Karpas-422 (cell line): Measurements from ENCODE around the gene FUT3. TPM values are rescaled to one million over a fixed set of nuclear protein-coding genes. Genes with fewer than 3 reads are reported as not detected.
A peak's percentile ranks its signal among the peaks of the same experiment; 100 is the strongest.

Experiments used
- DNase-seq: peaks from one replicate; pipeline ENCODE4 v3.0.0-alpha.2; 2015
- H2AFZ ChIP-seq: fragments of 200-600 bp; sonication (generic); 2 replicates; pipeline ENCODE4 v1.6.1; 2014; ENCODE audit warnings: antibody characterized with exemption, low read length, mixed read lengths
- H3K27ac ChIP-seq: fragments of 200-600 bp; sonication (generic); 2 replicates; pipeline ENCODE4 v1.5.1; 2014; ENCODE audit warnings: mild to moderate bottlenecking, low read length, moderate library complexity
- H3K27me3 ChIP-seq: fragments of 200-600 bp; sonication (generic); 2 replicates; pipeline ENCODE4 v1.6.1; 2014; ENCODE audit warnings: low read length, mixed read lengths
- H3K36me3 ChIP-seq: fragments of 200-600 bp; sonication (generic); 2 replicates; pipeline ENCODE4 v1.6.1; 2014; ENCODE audit warnings: low read length, mixed read lengths; ENCODE audit not compliant: insufficient read depth
- H3K4me1 ChIP-seq: fragments of 200-600 bp; sonication (generic); 2 replicates; pipeline ENCODE4 v1.6.1; 2014; ENCODE audit warnings: mild to moderate bottlenecking, low read length, mixed read lengths
- H3K4me2 ChIP-seq: fragments of 200-600 bp; sonication (generic); 2 replicates; pipeline ENCODE4 v1.6.1; 2014; ENCODE audit warnings: low read length, low read depth, mild to moderate bottlenecking; ENCODE audit not compliant: poor library complexity, severe bottlenecking
- H3K4me3 ChIP-seq: fragments of 200-600 bp; sonication (generic); 2 replicates; pipeline ENCODE4 v1.5.1; 2014; ENCODE audit warnings: mild to moderate bottlenecking, antibody characterized with exemption, low read length, mixed read lengths
- H3K79me2 ChIP-seq: fragments of 200-600 bp; sonication (generic); 2 replicates; pipeline ENCODE4 v1.6.1; 2014; ENCODE audit warnings: mild to moderate bottlenecking, low read length, mixed read lengths
- H3K9ac ChIP-seq: fragments of 200-600 bp; sonication (generic); 2 replicates; pipeline ENCODE4 v1.6.0; 2014; ENCODE audit warnings: low read length
- H3K9me2 ChIP-seq: fragments of 200-600 bp; sonication (generic), shearing (Covaris generic); replicated peaks from 2 replicates; pipeline ENCODE4 v1.6.0; 2014; ENCODE audit warnings: mild to moderate bottlenecking, low read length, moderate library complexity; ENCODE audit not compliant: insufficient read depth
- H3K9me3 ChIP-seq: fragments of 300-700, 200-600 bp; sonication (generic); 2 replicates; pipeline ENCODE4 v1.6.1; 2014; ENCODE audit warnings: low read length, mixed read lengths
- H4K20me1 ChIP-seq: fragments of 200-600 bp; sonication (generic); 2 replicates; pipeline ENCODE4 v1.6.1; 2014; ENCODE audit warnings: mild to moderate bottlenecking, antibody characterized with exemption, low read length, low read depth; ENCODE audit not compliant: insufficient read depth
- total RNA-seq: library from RNA; depleted of rRNA; stranded (reverse); fragments of >200 nt; shearing (Covaris generic); gene quantifications from 2 replicates; pipeline ENCODE4 v1.2.3, GENCODE V29; 2014; ENCODE audit warnings: low replicate concordance

FUT3 gene
- total RNA-seq, 1 experiment from 2014 or later: not detected

DNA sequence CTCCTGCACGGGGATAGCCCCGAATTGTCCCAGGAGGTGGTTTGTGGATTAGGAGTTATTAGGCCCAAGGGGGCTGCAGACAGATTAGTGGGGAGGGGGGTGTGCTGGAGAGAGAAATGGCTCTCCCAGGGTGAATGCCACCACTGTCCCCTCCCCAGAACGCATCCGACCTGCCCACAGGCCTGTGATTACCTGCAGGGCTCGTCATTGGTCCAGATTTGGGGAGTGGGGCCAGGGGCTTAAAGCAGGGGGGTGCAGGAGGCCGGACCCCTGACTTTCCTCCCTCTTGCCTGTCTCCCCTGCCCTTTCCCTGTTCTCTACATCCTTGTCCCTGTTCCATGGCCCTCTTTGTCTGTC is 45.1 kb downstream of the FUT3 start:
- Histone ChIP-seq H2AFZ (no peak overlapping the region), H3K27me3 (no peaks in the 10 kb centered on the region), H3K79me2 (no peaks in the 10 kb centered on the region), H3K9ac (no peak overlapping the region), H3K4me2 (no peak overlapping the region), H3K4me3 (no peak overlapping the region), H3K9me2 (no peaks in the 10 kb centered on the region), H3K36me3 (no peaks in the 10 kb centered on the region), H3K27ac (no peak overlapping the region), H3K4me1 (peaks cover 10% of the 10 kb centered on the region), H4K20me1 (no peaks in the 10 kb centered on the region), H3K9me3 (no peaks in the 10 kb centered on the region)
- no peak for DNase-seq

DNA sequence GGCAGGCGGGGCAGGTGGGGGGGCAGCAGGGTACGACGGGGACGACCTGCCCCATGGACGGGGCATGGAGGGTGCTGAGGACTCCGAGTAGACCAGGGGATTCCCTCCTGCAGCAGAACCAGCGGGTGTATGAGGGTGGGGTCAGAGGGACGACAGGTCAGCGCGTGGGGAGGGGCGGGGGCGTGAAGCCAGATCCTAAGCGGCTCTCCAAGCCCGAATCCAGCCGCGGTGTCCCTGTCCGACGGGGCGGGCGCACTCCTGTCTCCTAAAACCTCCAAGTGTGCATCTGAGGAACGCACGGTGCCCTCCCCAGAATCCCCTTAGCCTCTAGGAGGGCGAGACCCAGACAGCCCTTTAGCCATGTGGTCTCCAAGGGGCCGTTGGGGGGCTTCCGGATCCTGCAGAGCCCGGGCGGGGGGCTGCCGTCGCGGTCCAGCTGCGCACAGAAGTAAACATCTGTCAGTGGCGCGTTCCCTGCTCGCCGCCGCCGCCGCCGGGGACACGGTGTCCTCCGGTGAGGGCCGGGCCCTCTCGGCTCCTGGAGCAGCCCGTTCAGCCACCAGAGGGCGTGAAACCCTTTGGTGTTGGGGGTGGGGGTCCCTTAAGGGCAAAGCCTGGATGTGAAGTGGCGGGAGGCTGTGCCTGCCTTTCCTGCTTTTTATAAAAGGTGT is 45.7 kb downstream of the FUT3 start:
- peak; percentile 76 for DNase-seq
- H3K4me3 ChIP-seq: no peak overlapping the region
- no peak overlapping the region for H2AFZ ChIP-seq
- H3K9ac ChIP-seq: no peak overlapping the region
- H3K27ac ChIP-seq: no peak overlapping the region
- no peaks in the 10 kb centered on the region for H3K36me3 ChIP-seq
- no peak overlapping the region for H3K4me2 ChIP-seq
- no peaks in the 10 kb centered on the region for H3K9me3 ChIP-seq
- H3K27me3 ChIP-seq: no peaks in the 10 kb centered on the region
- H3K79me2 ChIP-seq: no peaks in the 10 kb centered on the region
- peaks cover 10% of the 10 kb centered on the region for H3K4me1 ChIP-seq
- no peaks in the 10 kb centered on the region for H3K9me2 ChIP-seq
- no peaks in the 10 kb centered on the region for H4K20me1 ChIP-seq

DNA sequence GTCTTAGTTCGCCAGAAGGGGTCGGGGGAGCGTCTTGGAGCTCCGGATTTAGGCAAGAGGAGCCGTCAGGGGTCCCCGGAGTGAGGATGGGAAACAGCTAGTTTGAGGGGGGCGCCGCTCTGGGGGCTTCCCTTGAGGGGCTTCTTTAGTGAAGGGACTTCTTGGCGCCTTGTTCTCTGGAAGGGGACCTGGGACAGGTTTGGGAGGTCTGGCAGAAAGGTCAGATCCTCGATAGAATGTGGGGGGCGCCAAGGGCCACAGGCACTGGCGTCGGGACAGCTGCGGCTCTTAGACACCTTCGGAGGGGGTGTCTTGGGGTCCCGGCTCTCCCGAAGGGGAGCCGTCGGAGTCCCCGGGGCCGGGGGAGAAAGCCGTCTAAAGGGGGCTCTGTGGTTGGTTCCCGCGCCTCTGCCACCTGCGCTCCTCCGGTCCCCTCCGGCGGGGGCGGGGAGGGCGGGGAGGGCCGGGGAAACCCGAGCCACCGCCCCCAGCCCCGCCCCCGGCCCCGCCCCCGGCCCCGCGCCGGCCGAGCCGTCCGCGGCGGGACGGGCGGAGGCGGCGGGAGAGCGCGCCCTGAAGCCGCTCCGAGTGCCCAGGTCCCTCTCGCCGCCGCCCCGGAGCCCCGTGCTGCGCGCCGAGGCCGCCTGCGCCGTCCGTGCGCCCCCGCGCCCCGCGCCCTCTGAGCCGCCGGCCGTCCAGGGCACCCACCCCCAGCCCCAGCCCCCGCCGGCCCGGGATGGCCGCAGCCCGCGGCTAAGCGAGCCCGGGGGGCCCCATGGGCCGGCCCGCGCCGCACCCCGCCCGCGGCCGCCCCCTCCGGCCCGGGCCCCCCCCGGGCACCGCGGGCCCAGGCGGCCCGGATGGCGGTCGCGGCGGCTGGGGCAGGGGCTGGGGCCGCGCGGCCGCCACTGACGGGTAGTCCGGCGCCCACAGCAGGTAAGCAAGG is 46.5 kb downstream of the FUT3 start, which contains the start of gene NRTN:
NRTN (plus strand) TSS at position 552 of the 946 bp plus-strand sequence. CDS start 19,099 bp downstream, outside the sequence.
- Histone ChIP-seq H3K9me2 (no peaks in the 10 kb centered on the region), H3K27me3 (no peaks in the 10 kb centered on the region), H2AFZ (no peak within 1 kb of the TSS; the same call in 1 of the 2 replicates), H3K9ac (no peak within 1 kb of the TSS), H3K27ac (no peak within 1 kb of the TSS), H3K4me2 (peak within 1 kb of the TSS; percentile 38), H3K79me2 (no peaks in the 10 kb centered on the region), H3K4me3 (no peak within 1 kb of the TSS), H3K9me3 (no peaks in the 10 kb centered on the region), H3K4me1 (peaks cover 10% of the 10 kb centered on the region), H3K36me3 (no peaks in the 10 kb centered on the region), H4K20me1 (no peaks in the 10 kb centered on the region)
- DNase-seq: peak; percentile 54

DNA sequence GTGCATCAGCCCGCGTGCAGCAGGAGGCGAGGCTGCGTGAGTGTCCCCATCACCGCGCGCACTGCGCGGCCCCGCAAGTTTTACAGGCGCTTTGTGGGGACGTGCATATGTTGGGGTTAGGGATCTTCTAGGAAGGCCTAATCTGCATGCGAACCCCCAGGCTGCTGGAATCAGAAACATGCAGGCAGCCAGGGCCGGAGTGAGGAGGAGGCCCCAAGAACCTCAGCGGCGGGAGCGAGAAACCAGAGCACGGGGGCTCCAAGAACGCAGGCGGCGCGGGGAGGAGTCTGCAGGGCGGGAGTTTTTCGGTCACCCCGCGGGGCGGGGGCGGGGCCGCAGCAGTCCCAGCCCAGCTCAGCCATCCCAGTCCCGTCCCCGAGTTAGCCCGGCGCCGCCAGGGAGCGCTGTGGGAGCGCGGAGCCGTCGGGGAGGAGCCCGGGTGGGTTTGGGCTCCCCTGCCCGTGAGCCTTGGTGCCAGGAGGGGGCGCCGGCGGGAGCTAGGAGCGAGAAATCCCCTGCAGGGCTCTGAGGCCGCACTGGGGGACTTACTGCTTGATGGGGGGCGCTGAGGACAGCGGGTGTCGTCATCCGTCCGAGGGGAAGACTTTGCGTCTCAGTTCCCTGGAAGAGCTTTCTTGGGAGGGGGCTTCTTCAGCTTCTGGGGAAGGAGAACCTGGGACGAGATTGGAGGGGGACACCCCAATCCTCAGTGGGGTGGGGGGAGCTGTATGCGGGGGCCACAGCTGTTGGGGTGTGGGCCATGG is 47.3 kb downstream of the FUT3 start:
- H3K9me2 ChIP-seq: no peaks in the 10 kb centered on the region
- H3K4me3 ChIP-seq: no peak overlapping the region; the same call in 1 of the 2 replicates
- H4K20me1 ChIP-seq: no peaks in the 10 kb centered on the region
- H3K27ac ChIP-seq: no peak overlapping the region
- peak overlapping the region; percentile 38 for H3K4me2 ChIP-seq
- no peaks in the 10 kb centered on the region for H3K79me2 ChIP-seq
- H2AFZ ChIP-seq: peak overlapping the region; percentile 74; the same call in 1 of the 2 replicates
- DNase-seq: peak; percentile 98
- H3K9me3 ChIP-seq: no peaks in the 10 kb centered on the region
- no peaks in the 10 kb centered on the region for H3K36me3 ChIP-seq
- no peaks in the 10 kb centered on the region for H3K27me3 ChIP-seq
- H3K9ac ChIP-seq: no peak overlapping the region
- peaks cover 10% of the 10 kb centered on the region for H3K4me1 ChIP-seq

DNA sequence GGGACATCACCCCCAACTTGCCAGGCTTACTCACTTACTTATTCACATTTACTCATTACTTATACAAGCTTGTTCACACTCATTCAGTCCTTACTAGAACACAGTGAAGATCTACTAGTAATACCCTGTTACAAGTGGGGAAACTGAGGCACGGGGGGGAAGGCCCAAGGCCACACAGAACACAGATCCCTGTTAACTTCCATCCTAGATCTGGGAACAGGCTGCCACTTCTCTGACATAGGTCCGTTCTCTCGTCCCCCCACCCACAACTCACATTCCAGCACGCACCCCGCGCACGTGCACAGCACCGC is 47.9 kb downstream of the FUT3 start:
- DNase-seq: no peak
- Histone ChIP-seq H3K27ac (no peak overlapping the region), H3K4me2 (peak overlapping the region; percentile 38), H2AFZ (peak overlapping the region; percentile 74; the same call in 1 of the 2 replicates), H3K79me2 (no peaks in the 10 kb centered on the region), H3K4me1 (peaks cover 10% of the 10 kb centered on the region), H3K9me2 (no peaks in the 10 kb centered on the region), H3K27me3 (no peaks in the 10 kb centered on the region), H3K36me3 (no peaks in the 10 kb centered on the region), H3K9me3 (no peaks in the 10 kb centered on the region), H3K4me3 (no peak overlapping the region; the same call in 1 of the 2 replicates), H3K9ac (no peak overlapping the region), H4K20me1 (no peaks in the 10 kb centered on the region)

DNA sequence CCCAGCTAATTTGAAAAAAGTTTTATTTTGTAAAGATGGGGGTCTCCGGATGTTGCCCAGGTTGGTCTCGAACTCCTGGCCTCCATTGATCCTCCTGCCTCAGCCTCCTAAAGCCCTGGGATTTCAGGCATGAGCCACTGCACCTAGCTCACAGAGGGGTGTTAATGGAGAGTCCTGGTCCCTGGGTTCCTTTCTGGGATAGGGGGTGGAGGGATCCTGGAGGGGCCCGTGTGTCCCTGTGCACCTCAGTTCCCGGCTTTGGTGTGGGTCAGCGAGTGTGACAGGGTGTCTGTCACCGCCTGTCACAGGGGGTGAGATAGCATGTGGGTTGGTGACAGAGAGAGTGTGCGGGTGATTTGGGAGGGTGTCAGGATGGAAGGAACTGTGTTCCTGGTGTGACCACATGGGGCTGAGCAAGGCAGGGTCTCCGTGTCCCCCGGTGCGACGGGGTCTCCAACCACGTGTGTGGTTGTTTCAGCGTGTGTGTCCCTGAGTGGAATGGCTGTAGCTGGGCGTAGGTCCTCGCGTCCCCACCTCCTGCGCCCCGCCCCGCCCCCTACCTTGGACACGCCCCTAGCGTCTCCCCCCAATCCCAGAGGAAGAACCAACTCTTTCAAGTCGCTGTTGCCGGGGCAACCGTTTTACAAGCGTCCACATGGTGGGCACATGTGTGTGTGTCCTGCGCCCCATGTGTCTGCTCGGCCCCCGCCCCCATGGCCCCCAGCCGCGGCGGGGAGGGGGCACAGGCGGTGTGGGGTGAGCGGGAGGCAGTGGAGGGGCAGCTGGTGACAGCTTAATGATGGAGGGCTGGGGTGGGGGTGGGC is 49.2 kb downstream of the FUT3 start:
- Histone ChIP-seq H3K9me2 (no peaks in the 10 kb centered on the region), H3K4me2 (no peak overlapping the region), H3K36me3 (no peaks in the 10 kb centered on the region), H3K4me1 (peaks cover 10% of the 10 kb centered on the region), H3K79me2 (no peaks in the 10 kb centered on the region), H3K4me3 (no peak overlapping the region), H3K27me3 (no peaks in the 10 kb centered on the region), H3K9ac (no peak overlapping the region), H2AFZ (no peak overlapping the region), H3K27ac (no peak overlapping the region), H4K20me1 (no peaks in the 10 kb centered on the region), H3K9me3 (no peaks in the 10 kb centered on the region)
- DNase-seq: no peak

DNA sequence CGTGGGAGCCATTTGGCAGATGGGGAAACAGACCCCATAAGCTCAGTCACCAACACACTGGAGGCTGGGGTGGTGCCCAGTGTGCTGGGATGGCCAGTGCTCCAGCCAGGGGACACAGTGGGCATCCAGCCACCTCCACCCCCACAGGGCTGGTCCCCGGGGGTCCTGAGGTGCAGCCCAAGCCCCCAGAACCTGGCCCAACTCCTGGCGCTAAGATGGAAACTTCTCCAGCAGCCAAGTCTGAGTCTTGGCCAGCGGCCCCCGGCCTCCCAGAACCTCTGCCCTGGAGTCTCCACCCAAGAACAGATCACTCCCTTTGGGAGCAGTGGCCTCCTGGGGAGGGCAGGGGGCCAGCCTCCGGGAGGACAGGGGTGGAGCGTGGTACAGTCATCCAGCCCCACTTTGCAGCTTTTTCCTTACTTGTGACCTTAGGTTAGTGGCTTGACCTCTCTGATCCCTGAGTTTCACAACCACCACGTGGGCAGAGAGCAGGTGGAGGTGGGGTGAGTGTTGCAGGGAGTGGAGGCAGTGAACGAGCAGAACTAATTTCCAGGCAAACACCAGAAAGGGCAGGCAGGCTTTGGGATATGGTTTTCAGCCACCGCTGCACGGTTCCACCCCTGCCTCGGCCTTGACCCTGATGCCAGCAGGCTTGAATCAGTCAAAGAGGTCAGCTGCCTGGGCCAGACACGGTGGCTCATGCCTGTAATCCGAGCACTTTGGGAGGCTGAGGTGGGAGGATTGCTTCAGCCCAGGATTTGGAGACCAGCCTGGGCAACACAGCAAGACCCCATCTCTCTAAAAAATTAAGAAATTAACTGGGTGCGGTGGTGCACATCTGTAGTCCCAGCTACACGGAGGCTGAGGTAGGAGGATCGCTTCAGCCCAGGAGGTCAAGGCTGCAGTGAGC is 50.6 kb downstream of the FUT3 start:
- no peak overlapping the region for H3K27ac ChIP-seq
- H3K9me3 ChIP-seq: no peaks in the 10 kb centered on the region
- H3K79me2 ChIP-seq: no peaks in the 10 kb centered on the region
- H3K9me2 ChIP-seq: no peaks in the 10 kb centered on the region
- H3K36me3 ChIP-seq: no peaks in the 10 kb centered on the region
- no peak overlapping the region for H3K4me2 ChIP-seq
- peaks cover 10% of the 10 kb centered on the region for H3K4me1 ChIP-seq
- H3K4me3 ChIP-seq: no peak overlapping the region
- DNase-seq: no peak
- H2AFZ ChIP-seq: no peak overlapping the region
- H4K20me1 ChIP-seq: no peaks in the 10 kb centered on the region
- H3K27me3 ChIP-seq: no peaks in the 10 kb centered on the region
- H3K9ac ChIP-seq: no peak overlapping the region
